ENCODE measurements around the gene HINT2.
A peak's percentile ranks its signal among the peaks of the same experiment; 100 is the strongest.

HINT2 gene

GRCh38 chr9:35774907-35775635 lies 39.8 kb downstream of the HINT2 start:
- DNase-seq: no peak

DNA sequence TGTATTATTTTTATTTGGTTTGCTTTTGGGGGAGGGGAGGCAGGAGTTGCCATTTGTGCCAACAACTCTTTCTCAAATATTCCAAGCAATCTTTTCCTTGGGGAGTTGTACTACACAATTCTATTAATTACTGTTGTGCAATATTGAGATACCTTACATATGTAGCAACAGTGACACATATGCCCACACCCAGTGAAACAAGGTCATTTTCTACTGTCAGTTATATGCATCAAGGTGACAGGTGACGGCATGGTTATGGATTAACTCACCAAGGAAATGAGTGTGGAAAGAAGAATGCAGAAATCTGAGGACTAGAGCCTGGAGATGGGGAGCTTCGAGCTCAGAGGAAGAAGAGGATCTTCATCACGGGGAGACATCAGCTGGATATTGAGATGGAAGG lies 42.9 kb downstream of the HINT2 start:
- DNase-seq: no peak

DNA sequence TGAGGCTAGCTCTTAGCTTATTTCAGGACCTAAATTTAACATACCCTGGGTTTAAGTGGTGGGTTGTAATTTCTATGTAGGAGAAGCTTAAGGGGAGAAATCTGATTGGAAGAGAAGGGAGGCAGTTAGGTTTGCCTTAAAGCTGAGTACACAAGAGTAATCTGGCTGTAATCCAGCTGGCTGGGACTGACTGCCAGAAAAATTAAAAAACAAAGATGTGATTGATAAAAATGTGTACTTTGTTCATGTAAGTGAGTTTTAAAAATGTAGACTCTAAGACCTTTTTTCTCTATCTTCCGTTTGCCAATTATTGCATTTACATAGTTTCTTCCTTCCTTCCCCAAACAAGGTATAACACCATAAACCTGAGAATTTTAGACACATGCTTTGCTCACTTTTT lies 43.3 kb downstream of the HINT2 start:
- DNase-seq: peak; percentile 93

- DNase-seq: no peak
Measured at GRCh38 chr9:35771075-35771433, 43.8 kb downstream of the HINT2 start.

DNA sequence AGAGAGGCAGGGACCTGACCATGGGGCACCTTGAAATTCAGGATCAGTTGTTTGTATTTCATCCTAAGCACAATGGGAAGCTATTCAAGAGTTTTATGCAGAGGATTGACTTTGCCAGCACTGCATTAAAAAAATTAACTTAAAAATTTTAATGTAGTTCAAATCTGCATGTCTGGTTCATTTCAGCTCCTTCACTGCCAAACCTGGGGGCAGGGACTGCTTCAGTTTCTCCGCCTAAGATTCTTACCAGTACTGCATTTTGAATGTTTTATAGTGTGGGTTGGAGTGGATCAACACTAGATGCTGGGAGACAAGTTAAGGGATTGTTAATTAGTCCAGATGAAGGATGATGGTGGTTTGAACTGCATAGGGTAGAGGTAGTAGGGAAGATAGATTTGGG lies 45.1 kb downstream of the HINT2 start:
- no peak for DNase-seq

DNA sequence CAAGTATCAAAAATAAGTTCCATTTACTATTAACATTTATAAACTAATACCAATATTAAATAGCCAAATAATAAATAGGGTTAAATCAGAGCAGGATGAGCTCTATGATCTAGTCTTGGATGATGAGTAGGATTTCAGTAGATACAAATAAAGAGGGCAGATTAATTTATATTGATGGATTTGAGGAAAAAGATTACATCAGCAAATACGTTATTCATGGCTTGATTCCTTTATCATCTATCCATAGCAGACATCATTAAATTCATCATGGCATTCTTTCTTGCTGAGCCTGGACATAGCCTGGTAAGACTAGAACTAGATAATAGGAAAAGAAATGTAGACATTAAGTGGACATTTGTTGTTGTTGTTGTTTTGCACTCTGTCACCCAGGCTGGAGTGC lies 47.4 kb downstream of the HINT2 start:
- DNase-seq: no peak

GRCh38 chr9:35766997-35767396 lies 47.8 kb downstream of the HINT2 start:
- DNase-seq: no peak

GRCh38 chr9:35763803-35764202 lies 51.0 kb downstream of the HINT2 start:
- no peak for DNase-seq

GRCh38 chr9:35763181-35763580 lies 51.7 kb downstream of the HINT2 start:
- DNase-seq: no peak

All from NCI-H2081 treated with DMSO at 0.1 percent for 48 hours (cell line).